NCI-H748 (cell line): Measurements from ENCODE around the gene RHBDF1.

Source experiments
- DNase-seq: peaks from one replicate; lab custom pipeline; 2025; ENCODE audit not compliant: unreplicated experiment; lab: John Stamatoyannopoulos, UW

Gene RHBDF1, protein sequence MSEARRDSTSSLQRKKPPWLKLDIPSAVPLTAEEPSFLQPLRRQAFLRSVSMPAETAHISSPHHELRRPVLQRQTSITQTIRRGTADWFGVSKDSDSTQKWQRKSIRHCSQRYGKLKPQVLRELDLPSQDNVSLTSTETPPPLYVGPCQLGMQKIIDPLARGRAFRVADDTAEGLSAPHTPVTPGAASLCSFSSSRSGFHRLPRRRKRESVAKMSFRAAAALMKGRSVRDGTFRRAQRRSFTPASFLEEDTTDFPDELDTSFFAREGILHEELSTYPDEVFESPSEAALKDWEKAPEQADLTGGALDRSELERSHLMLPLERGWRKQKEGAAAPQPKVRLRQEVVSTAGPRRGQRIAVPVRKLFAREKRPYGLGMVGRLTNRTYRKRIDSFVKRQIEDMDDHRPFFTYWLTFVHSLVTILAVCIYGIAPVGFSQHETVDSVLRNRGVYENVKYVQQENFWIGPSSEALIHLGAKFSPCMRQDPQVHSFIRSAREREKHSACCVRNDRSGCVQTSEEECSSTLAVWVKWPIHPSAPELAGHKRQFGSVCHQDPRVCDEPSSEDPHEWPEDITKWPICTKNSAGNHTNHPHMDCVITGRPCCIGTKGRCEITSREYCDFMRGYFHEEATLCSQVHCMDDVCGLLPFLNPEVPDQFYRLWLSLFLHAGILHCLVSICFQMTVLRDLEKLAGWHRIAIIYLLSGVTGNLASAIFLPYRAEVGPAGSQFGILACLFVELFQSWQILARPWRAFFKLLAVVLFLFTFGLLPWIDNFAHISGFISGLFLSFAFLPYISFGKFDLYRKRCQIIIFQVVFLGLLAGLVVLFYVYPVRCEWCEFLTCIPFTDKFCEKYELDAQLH

DNA sequence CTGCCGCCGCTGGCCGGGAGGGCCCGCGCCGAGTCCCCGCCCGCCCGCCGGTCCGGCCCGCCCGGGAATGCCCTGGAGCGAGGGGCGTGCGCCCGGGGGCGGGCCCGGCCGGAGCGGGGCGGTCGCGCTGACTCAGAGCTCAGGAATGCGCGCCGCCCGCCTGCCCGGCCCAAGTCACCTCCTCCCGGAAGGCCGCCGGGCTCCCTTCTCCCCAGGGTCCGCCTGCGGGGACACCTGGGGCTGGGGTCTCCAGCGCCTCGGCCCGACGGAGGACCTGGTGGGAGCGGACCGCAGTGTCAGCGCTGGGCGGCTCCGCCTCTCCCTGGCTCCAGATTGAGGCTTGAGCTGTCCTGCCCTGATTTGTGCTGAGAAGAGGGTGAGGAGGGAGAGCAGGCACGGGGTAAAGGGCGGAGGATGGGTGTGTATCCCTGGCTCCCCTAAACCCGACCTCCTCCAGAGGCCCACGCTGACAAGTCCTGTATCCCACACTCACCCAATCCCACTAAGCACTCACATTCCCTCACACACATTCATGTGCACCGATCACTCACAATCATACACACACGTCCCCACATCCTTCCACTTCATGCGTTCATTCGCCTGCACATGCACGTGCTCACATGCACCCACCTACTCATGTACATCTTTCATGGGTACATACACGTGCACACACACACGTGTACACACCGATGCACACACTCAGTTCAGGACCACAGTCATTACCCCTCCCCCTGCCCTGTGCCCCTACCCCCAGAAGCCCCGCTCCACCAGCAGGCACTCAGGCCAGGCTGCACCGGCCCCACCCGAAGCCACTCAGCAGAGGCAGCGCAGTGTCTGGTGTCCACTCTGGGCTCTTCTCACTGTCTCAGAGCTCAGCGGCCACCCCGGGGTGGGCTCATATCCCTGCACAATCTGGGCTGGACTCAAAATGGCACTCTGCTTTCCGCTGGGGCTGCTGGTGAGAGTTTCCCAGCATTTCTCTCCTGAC lies at the start of gene RHBDF1:
Gene RHBDF1, minus strand, starts transcription at position 71 of the 988 bp plus-strand sequence. CDS start 7,616 bp downstream, outside the sequence.
- DNase-seq: peak; percentile 4

DNA sequence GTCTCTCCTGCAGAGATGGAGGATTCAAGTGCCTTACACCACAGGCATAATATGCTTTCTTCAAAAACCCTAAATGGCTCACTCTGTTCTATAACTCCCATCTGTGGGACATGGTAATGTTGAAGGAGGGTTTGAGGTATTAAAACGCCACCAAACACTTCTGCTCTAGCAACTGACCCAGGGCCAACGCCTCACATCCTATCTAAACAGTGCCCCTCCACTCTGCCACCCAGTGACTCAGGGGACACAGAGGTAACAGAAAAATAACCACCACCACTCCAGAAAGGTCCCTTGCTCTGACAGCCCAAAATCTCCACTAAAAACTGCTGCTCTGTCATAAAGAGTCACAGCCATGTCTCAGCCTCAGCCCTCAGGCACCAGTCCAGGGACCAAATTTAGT lies 48.3 kb upstream of the RHBDF1 start:
- no peak for DNase-seq

GRCh38 chr16:119835-120491 lies 47.5 kb upstream of the RHBDF1 start:
- DNase-seq: no peak

- no peak for DNase-seq
Measured at GRCh38 chr16:119295-119694, 46.9 kb upstream of the RHBDF1 start.

DNA sequence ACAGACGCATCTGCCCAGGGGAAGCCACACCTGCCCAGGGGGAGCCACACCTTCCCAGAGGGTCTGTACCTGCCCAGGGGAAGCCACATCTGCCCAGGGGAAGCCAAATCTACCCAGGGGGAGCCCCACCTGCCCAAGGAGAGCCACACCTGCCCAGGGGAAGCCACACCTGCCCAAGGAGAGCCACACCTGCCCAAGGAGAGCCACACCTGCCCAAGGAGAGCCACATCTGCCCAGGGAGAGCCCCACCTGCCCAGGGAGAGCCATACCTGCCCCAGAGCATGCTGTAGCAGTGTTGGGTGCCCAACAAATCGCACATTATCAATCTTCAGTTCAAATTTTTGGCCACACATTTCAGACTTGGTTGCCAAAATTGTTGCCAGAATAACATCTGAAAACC lies 46.4 kb upstream of the RHBDF1 start:
- DNase-seq: peak; percentile 52

DNA sequence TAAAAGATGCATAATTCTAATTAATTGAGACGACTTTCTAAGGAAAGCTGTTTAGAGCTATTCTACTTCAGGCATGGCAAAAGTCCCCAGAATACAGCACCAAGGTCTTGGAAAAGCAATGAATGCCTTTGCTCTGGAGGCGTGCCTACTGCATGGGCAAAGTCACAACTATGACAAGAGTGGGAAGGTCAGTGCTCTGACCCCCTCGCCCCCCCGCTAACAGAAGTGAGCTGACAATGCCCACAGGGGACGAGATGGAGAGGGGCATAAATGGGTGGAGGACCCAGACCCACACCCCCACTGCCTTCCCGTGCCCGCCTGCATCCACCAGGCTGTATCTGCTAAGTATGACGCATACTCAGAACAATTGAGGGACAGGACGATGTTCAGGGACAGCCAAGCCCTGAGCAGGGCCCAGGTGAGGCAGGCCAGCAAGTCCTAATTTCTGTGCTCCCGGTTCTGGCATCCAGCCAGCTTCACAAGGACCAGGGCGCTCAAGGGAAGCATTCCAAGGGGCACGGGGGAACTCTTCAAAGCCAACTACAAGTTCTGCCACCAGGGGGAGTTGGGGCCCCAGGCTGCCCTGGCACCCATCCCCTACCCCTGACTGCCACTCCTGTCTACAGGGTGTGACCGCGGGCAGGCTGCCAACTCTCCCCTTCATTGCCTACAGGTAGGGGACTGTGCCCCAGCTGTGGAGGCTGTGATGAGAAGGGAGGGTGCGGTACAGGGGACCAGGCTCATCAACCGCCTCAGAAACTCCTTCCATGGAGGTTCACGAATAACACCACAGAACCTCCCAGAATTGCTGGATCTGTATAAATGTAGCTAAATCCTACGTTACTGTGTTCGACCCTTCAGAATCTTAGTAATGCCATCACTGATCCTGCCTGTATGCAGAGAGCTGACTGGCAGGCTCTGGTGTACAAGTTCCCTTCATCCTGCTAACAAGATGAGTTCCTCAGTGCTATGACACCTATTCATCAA lies 45.2 kb upstream of the RHBDF1 start:
- DNase-seq: peak; percentile 87

GRCh38 chr16:116015-116414 lies 43.6 kb upstream of the RHBDF1 start:
- no peak for DNase-seq

DNA sequence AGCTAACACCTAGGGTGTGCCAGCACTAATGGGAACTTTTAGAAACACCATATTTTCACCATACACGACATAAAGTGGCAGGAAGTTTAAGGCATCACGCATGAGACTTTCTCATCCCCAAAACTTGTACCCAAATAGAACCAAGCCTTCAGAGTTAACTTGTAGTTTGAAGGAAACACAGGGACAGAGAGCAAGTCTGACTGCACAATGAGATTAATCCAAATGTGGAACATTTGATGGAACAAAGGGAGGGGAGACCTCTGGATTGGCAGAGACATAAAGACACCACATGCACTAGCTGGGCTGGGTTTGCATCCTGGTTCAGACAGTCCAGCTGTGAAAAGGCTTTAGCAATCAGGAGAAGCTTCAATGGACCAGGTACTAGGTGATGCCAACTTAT lies 41.9 kb upstream of the RHBDF1 start:
- no peak for DNase-seq

DNA sequence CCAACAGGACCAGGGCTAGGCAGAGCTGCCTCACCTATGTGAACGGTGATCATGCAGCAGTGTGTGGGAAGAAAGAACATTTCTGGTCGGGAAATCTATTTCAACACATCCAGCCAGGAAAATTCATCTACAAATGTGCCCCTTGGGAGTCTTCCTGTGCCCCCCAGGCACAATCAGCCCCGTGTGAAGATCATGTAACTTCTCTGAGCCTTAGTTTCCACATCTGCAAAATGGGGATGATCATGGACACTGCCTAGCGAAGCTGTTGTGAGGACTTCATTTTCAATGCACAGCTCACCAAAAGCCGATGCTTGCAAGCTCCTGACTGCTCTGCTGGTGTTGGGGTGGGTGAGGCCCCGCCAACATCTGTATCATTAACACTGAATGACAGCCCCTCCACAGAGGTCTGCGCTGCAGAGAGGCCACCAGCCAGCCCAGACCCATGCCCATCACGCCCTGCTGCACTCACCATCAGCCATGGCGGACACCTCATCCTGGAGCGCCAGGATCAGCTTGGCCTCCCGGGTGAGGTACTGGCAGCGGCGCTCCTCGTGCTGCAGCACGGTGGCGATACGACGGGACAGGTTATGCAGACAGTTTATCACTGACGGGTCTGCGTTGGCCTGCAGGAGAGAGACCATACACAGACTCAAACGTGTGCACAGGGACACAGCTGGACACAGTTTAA lies 39.9 kb upstream of the RHBDF1 start:
- DNase-seq: no peak

- peak; percentile 61 for DNase-seq
Measured at GRCh38 chr16:106623-107324, 34.3 kb upstream of the RHBDF1 start.

- no peak for DNase-seq
Measured at GRCh38 chr16:105521-105920, 33.1 kb upstream of the RHBDF1 start.

GRCh38 chr16:104928-105327 lies 32.5 kb upstream of the RHBDF1 start:
- DNase-seq: no peak

DNA sequence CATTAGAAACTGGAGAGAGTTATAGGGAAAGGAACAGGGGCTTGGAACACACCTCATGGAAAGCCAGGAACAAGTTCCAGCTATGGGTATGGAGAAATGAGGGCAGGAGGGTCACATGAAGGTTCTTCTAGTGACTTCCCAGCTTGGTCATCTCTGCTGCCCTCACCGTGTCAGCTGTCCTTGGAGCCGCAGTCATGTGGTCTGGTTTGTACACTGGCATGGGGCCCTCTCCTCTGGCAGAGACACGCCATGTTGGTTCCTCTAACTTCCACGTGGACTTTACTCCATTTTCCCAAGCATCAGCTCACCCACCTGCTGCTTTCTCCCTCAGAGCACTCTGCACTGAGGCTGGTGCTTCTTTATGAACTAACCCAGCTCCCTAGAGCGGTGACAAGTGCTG lies 31.9 kb upstream of the RHBDF1 start:
- DNase-seq: no peak

DNA sequence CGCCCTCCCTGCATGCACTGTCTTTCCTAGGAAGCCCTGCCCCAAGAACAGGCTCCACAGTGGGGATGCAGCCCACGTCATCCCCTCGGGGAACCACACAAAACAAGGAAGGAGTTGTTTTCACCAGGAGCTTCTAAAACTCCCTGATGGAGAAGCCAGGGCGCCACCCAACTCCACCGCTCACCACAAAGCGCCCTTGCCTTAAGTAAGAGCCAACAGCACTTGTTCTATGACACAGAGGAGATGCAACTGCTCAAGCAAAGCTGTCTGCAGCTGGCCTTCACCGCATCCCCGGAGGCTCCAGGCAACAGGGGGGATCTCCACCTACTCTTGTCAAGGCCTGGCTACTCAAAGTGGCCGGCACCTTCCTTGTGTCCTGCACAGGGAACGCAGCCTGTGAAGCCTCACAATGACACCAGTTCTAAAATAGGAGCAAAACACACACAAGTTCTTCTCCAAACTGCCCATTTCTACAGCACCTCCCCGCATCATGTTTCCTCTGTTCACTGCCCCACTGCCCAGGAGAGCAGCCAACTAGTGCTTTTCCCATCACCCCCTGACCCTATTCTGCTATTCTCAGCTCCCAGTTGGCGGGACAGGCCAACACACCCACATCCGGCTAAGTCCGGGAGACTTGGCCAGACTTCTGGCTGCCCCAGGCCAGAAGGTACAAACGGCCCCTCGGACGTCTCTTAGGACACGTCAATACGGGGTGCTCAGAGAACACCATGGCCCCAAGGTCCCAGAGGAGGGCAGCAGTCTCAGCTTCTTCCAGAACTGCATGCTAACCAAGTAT lies 29.8 kb upstream of the RHBDF1 start:
- DNase-seq: no peak

- no peak for DNase-seq
Measured at GRCh38 chr16:101586-101985, 29.2 kb upstream of the RHBDF1 start.

GRCh38 chr16:100989-101388 lies 28.6 kb upstream of the RHBDF1 start:
- DNase-seq: no peak

DNA sequence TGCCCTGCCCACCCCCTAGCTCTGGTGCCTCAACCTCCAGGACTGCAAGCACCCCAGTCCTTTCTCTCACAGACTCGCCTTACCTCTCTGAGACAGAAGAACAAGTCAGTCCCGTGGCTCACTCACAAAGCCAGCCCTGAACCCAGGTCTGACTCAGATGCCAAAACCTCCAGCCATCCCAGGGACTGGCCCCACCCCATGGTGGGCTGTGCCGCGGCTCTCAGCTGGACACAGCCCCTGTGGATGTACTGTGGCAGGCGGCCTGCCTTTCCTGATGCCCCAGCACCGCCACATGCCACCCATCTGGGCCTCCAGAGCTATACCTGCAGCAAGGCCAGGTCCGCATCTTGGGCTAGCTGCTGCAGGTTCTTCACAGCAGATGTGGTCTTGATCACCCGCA lies 25.4 kb upstream of the RHBDF1 start:
- no peak for DNase-seq
